HG02943 (cell line): ENCODE measurements around the gene KIFAP3.
"Not testable (repeated sequence)": the region's sequence is repeated elsewhere in the genome, so short reads cannot be mapped to it uniquely, and the experiment has no call there.

Source experiments
- ATAC-seq: cut with Tn5 transposase; IDR thresholded peaks from one replicate; pipeline ENCODE4 v1.9.1; 2021; ENCODE audit warnings: mild to moderate bottlenecking, low read depth, moderate library complexity; ENCODE audit not compliant: unreplicated experiment

The KIFAP3 gene

DNA sequence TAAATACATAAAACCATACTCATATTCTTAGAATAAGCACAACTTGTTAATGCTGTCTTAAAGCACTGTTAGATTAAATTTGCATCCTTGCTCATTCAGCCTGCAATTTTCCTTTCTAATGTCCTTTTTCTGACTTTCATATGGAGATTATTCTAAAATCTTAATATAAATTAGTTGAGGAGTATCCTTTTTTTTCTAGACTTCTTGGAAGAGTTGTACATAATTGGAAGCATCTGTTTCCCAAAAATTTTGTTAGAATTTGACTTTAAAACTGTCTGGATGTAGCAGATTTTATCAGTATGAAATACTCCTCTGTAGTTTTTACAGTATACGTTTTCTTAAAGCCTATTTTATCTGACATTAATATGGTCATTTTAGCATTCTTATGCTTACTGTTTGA, 9.7 kb downstream of the KIFAP3 start:
- ATAC-seq = no peak

DNA sequence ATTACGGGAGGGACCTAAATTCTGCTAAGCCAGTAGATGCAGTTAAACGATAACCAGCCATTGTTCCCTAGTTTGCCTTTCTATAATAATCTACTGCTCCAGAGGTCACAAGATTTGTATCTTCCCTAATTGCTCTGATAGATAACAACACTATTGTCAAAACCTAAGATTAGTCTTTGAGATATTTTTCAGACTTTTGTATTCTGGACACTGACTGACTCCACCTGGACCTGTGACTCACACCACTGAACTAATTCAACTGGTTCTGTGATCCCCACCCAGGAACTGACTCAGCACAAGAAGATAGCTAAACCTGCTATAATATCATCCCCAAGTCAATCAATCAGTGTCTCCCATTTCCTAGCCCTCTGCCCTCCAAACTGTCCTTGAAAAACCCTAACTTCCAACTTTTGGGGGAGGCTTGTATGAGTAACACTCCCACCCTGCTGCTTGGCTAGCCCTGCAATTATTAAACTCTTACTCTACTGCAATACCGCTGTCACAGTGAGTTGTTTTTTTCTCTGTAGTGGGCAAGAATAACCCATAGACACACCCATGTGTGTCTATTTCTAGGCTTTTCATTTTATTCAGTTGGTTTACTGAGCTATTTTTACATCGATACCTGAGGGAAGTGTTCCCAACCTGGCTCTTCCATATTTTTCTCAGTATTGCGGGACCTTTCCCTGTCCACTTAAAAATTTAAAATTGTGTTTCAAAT, 11.2 kb downstream of the KIFAP3 start:
- no peak for ATAC-seq

- ATAC-seq = not testable (repeated sequence)
Observed at GRCh38 chr1:170061676-170062075, 12.8 kb downstream of the KIFAP3 start.

- not testable (repeated sequence) for ATAC-seq
Observed at GRCh38 chr1:170060015-170060520, 14.4 kb downstream of the KIFAP3 start.

- no peak for ATAC-seq
Observed at GRCh38 chr1:170049176-170049800, 25.2 kb downstream of the KIFAP3 start.

DNA sequence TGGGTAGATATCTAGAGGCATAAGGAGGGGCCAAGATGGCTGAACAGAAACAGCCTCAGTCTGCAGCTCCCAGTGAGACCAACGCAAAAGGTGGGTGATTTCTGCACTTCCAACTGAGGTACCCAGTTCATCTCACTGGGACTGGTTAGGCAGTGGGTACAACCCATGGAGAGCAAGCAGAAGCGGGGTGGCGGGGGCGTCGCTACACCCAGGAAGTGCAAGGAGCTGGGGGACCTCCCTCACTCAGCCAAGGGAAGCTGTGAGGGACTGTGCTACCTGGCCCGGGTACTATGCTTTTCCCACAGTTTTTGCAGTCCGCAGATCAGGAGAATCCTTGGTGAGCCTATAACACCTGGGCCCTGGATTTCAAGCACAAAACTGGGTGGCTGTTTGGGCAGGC, 26.0 kb downstream of the KIFAP3 start:
- no peak for ATAC-seq

DNA sequence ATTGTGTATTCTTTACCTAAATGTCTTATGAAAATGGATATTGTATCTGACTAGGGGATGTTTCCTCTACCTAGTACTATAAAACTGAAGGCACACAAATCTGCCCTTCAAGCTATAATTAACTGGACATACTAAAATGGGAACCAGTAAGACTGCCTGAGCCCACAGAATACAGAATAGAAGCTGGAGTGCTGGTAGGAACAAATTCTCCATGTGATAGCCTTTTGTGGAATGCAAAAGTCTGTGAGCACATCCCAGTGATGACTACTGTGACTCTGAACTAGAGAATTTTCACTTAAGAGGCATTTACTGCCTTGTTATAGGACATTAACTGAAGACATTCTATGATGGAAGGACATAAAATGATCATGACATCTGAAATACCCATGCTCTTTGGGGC, 30.3 kb downstream of the KIFAP3 start:
- no peak for ATAC-seq

DNA sequence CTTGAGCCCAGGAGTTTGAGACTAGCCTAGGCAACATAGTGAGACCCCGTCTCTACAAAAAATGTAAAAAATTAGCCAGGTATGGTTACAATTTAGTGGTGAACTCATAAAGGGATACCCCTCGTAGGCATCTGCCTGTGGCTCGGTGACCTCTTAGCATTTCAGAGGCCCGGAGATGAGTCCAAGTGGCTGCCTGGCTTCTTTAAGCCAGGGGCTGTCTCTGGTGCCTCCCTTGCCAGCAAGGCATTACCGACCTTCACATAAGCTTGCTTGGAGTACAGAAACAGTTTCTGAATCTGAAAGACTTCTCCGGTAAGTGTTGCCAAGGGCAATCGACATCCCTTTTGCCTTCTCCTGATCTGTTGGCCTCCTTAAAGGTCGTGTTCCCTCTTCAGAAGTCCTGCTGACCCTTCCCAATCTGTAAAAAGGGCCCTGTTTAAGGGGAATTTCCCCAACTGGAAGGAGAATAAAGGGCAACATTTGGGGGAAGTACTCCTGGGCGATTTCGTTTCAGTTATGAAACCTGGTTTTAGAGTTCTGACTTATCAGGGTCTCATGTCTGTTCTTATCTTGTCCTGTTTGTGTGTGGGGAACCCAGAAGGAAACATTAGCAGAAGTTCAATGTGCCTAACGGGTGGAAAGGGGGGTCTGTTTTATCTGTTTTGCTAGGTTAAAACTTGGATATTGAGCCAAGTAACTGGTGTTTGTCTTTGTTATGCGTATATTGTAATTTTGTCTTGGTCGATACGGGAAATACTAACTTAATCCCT, 32.9 kb downstream of the KIFAP3 start:
- no peak for ATAC-seq

- no peak for ATAC-seq
Observed at GRCh38 chr1:170032531-170033280, 41.8 kb downstream of the KIFAP3 start.

- ATAC-seq = no peak
Observed at GRCh38 chr1:170030212-170030611, 44.3 kb downstream of the KIFAP3 start.

- no peak for ATAC-seq
Observed at GRCh38 chr1:170027760-170028159, 46.7 kb downstream of the KIFAP3 start.

- no peak for ATAC-seq
Observed at GRCh38 chr1:170020859-170021258, 53.6 kb downstream of the KIFAP3 start.

DNA sequence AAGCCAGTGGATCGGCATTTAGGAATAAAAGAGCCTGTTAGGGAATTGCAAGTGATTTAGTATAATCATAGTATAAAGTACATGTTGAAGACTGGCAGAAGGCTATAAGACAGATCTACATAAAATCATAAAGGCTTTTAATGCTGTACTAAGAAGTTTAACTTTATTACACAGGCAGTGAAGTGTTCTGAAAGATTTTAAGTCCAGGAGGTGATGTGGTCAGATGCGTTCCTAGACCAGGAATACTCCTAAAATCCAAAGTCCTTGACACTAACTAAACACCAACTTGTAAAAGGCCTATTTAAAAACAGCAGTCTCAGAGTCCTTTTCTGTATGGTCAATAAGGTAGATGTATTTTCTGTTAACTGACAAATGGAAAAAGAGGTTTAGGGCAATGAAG, 57.0 kb downstream of the KIFAP3 start:
- ATAC-seq = no peak

- no peak for ATAC-seq
Observed at GRCh38 chr1:170012920-170013319, 61.6 kb downstream of the KIFAP3 start.

DNA sequence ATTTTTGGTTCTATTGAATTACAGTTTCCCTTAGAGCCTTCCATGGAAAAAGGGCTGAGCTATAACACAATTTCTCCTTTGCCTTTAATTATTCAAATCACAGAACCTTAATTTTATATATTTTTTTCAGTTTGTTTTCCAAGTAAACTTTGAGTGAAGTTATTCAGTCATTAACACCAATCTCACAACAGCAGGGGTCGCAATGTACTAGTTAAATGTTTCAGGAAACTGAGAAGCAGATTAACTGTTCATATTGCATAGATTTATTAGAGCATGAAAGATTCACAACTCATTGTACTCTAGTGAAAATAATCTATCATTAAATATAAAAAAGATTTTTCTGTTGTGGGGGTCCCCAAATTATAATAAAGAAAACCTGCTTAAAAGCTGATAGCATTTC, 64.1 kb downstream of the KIFAP3 start:
- ATAC-seq = no peak

GRCh38 chr1:170009551-170009950, 64.9 kb downstream of the KIFAP3 start:
- no peak for ATAC-seq

DNA sequence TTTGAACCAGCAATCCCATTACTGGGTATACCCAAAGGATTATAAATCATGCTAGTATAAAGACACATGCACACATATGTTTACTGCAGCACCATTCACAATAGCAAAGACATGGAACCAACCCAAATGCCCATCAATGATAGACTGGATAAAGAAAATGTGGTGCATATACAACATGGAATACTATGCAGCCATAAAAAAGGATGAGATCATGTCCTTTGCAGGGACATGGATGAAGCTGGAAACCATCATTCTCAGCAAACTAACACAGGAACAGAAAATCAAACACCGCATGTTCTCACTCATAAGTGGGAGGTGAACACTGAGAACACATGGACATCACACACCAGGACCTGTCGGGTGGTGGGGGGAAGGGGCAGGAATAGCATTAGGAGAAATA, 65.8 kb downstream of the KIFAP3 start:
- not testable (repeated sequence) for ATAC-seq

GRCh38 chr1:170003270-170003835, 71.1 kb downstream of the KIFAP3 start:
- ATAC-seq = not testable (repeated sequence)

- no peak for ATAC-seq
Observed at GRCh38 chr1:170001266-170001665, 73.2 kb downstream of the KIFAP3 start.

DNA sequence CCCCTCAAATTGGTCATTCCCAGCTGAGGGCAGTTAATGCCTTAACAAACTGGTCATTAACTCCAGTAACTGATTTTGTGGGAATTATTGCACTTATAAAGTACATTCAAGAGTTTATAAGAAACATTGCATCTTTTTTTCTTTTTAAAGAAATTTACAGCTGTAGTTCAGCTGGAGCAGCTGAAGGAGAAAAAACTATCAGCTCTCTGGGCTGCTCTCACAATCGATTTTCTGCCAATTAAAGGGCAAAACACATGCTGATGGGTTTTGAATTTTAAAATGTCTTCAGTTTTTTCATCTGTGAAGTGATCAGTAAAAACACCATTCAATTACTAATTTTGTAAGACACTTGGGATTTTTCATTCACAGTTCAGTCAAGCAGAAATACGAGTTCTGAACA, 74.7 kb downstream of the KIFAP3 start:
- ATAC-seq = no peak
